ENCODE measurements around the gene JMJD1C. TPM values are rescaled to one million over a fixed set of nuclear protein-coding genes. Genes with fewer than 3 reads are reported as not detected.

JMJD1C gene
- total RNA-seq, 1 donor from 2014 or later, result 84.2 TPM

DNA sequence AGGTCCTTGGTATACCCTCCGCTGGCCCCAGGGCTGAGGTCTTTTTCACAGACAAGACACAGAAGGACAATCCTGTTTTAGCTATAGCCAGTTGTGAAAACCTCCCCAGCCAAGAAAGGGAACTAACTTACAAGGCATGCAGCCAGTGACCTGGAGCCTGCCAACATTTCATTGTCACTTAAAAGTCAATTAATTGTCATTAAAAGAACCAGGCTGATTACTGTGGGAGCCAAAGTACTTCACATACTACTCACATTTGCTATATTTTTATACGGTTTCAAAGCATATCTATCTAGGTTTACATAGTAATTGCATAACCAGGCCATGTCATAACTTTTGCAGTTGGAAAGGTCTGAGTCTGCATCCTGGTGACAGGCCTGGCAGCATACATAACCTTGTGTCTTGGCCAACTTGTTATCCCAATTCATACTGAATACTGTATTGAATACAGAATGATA, 301.6 kb downstream of the JMJD1C start:
- ATAC-seq, result peak; percentile 31

DNA sequence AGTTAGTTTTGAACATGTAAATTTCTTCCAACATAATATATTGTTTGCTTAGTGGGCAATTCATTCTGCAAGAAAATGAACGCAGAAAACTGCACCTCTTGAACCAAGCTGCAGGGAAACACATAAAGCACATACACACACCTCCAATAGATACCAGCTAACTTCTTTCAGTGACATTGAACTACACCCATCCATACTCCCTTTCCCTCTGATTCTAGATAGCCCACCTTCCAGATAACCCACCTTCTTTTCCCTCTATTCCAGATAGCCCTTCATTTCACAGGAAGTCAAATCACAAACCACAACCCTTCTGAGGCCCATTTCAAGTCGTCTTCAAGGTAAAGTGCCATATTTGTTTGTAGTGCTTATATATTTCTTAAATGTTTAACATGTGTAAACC, 304.2 kb downstream of the JMJD1C start:
- no peaks in the 10 kb centered on the region for H3K27me3 ChIP-seq
- intact Hi-C loops (cut with DNase I), result no loop called here

More for the DNA sequence above, 301.6 kb downstream of the JMJD1C start:
- DNase-seq, result no peak
- intact Hi-C loops (cut with DNase I), result no loop called here
- TF ChIP-seq, protein P1, sequence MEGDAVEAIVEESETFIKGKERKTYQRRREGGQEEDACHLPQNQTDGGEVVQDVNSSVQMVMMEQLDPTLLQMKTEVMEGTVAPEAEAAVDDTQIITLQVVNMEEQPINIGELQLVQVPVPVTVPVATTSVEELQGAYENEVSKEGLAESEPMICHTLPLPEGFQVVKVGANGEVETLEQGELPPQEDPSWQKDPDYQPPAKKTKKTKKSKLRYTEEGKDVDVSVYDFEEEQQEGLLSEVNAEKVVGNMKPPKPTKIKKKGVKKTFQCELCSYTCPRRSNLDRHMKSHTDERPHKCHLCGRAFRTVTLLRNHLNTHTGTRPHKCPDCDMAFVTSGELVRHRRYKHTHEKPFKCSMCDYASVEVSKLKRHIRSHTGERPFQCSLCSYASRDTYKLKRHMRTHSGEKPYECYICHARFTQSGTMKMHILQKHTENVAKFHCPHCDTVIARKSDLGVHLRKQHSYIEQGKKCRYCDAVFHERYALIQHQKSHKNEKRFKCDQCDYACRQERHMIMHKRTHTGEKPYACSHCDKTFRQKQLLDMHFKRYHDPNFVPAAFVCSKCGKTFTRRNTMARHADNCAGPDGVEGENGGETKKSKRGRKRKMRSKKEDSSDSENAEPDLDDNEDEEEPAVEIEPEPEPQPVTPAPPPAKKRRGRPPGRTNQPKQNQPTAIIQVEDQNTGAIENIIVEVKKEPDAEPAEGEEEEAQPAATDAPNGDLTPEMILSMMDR (IDR thresholded peaks at IDR 0.05), result no peak
- H3K27ac ChIP-seq, result no peak overlapping the region
- no peaks in the 10 kb centered on the region for H3K9me3 ChIP-seq
- no peak overlapping the region for H3K4me3 ChIP-seq
- no peaks in the 10 kb centered on the region for H3K27me3 ChIP-seq
- H3K36me3 ChIP-seq, result peaks cover 38% of the 10 kb centered on the region
- H3K4me1 ChIP-seq, result peaks cover 6% of the 10 kb centered on the region

DNA sequence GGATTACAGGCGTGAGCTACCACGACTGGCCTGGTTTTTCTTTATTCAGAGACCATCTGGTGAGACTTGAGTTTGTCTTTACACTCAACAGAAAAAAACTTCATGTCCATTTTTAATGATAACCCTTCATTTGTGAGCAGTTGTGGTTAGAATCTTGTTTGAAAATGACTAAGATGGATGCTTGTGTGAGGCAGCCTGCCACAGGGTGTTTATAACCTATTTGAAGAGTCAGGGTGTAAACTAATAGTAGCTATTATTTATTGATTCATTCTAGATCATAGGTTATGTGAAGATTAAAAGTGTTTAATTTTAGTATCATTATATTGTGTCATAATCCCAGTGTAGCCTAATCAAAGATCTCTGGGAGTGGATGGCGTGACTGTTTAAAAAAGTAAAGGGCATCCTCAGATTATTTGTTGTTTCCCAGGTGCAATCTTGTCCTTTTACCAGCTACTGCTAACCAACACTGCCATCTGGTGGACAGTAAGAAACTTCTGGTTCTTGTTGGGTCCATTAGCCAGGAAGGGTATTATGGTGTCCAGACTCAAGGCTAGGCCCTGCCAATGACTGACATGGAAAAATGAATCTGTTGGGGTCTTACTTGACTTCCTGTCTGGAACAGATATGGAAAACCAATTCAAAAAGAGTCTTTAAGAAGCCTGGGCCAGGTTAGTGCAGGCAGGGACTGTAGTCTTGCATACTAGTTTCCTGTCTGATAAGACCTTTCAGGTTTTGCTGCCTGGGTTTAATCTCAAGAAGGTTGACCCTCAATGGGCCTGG, 307.7 kb downstream of the JMJD1C start:
- Histone ChIP-seq H3K9me3 (no peaks in the 10 kb centered on the region), H3K4me3 (no peak overlapping the region), H3K27me3 (no peaks in the 10 kb centered on the region), H3K4me1 (peaks cover 3% of the 10 kb centered on the region), H3K36me3 (peaks cover 22% of the 10 kb centered on the region), H3K27ac (no peak overlapping the region)
- peak; percentile 90 for ATAC-seq
- TF ChIP-seq, protein P1 (IDR thresholded peaks at IDR 0.05), result peak; percentile 82
- intact Hi-C loops (cut with DNase I), result no loop called here
- DNase-seq, result no peak

More for the DNA sequence above, 304.2 kb downstream of the JMJD1C start:
- Histone ChIP-seq H3K9me3 (no peaks in the 10 kb centered on the region), H3K36me3 (peaks cover 24% of the 10 kb centered on the region), H3K4me3 (no peak overlapping the region), H3K27ac (no peak overlapping the region), H3K4me1 (peaks cover 6% of the 10 kb centered on the region)
- ATAC-seq (no peak), DNase-seq (no peak)
- TF ChIP-seq, protein P1 (IDR thresholded peaks at IDR 0.05), result no peak

DNA sequence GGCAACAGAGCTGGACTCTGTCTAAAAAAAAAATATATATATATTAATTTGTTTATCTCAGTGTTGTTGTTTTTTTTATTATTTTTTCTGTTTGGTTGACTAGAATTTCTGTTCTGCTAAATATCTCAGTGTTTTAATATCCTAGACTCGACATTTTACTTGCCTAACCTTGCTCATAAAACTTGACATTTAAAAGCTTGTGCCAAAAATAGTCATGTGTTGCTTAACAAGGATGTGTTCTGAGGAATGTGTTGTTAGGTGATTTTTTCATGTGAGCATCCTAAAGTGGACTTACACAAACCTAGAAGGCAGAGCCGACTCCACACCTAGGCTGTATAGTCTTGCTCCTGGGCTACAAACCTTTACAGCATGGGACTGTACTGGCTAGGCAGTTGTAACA, 309.5 kb downstream of the JMJD1C start:
- intact Hi-C loops (cut with DNase I), result no loop called here
- DNase-seq (no peak), ATAC-seq (no peak)
- Histone ChIP-seq H3K27me3 (no peaks in the 10 kb centered on the region), H3K9me3 (no peaks in the 10 kb centered on the region), H3K36me3 (peaks cover 34% of the 10 kb centered on the region), H3K4me1 (peaks cover 3% of the 10 kb centered on the region), H3K4me3 (no peak overlapping the region), H3K27ac (no peak overlapping the region)
- TF ChIP-seq, protein P1 (IDR thresholded peaks at IDR 0.05), result no peak

DNA sequence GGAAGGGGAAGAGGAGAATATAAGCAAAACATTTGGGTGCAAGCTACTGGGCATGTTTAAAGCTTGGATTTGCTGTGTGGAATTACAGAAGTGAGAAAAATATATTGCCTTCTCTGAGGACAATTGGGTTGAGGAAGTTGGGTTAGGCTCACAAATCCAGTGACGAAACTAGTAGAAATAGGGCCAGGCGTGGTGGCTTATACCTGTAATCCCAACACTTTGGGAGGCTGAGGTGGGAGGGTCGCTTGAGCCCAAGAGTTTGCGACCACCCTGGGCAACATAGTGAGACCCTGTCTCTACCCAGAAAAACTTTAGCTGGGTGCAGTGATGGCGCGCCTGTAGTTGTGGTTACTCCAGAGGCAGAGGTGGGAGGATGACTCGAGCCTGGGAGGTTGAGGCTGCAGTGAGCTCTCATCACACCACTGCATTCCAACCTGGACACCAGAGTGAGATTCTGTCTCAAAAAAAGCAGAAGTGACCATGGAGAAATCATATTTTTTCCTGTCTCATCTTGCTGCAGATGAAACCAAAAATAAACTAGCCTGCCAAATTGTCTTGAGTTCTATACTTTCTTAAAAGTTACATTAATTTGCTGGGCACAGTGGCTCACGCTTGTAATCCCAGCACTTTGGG, 310.3 kb downstream of the JMJD1C start:
- H3K36me3 ChIP-seq, result peaks cover 34% of the 10 kb centered on the region
- H3K27me3 ChIP-seq, result no peaks in the 10 kb centered on the region
- H3K4me3 ChIP-seq, result no peak overlapping the region
- H3K9me3 ChIP-seq, result no peaks in the 10 kb centered on the region
- no peak overlapping the region for H3K27ac ChIP-seq
- intact Hi-C loops (cut with DNase I), result no loop called here
- DNase-seq (no peak), ATAC-seq (peak; percentile 59)
- TF ChIP-seq, protein P1 (IDR thresholded peaks at IDR 0.05), result no peak
- H3K4me1 ChIP-seq, result peaks cover 3% of the 10 kb centered on the region
